GM19193 (cell line): ENCODE measurements around the gene WNT3A.

Experiments used
- POLR2A ChIP-seq: IDR thresholded peaks from 4 replicates; pipeline ENCODE4 v1.6.1; 2011; ENCODE audit not compliant: insufficient read depth, insufficient read length; ENCODE audit errors: extremely low read depth

WNT3A gene

GRCh38 chr1:228065543-228066347 is 58.9 kb downstream of the WNT3A start:
- no peak for TF ChIP-seq POLR2A

GRCh38 chr1:228066416-228066815 is 59.6 kb downstream of the WNT3A start:
- TF ChIP-seq POLR2A: no peak

- no peak for TF ChIP-seq POLR2A
These were observed 60.3 kb downstream of the WNT3A start for GRCh38 chr1:228066891-228067654.

GRCh38 chr1:228068359-228068758 is 61.6 kb downstream of the WNT3A start:
- no peak for TF ChIP-seq POLR2A

- TF ChIP-seq POLR2A: no peak
These were observed 63.4 kb downstream of the WNT3A start for GRCh38 chr1:228070173-228070572.

GRCh38 chr1:228070851-228071250 is 64.1 kb downstream of the WNT3A start:
- TF ChIP-seq POLR2A: no peak

- no peak for TF ChIP-seq POLR2A
These were observed 65.2 kb downstream of the WNT3A start for GRCh38 chr1:228071839-228072657.

GRCh38 chr1:228072658-228073043 is 65.9 kb downstream of the WNT3A start:
- TF ChIP-seq POLR2A: no peak

- TF ChIP-seq POLR2A: no peak
These were observed 66.5 kb downstream of the WNT3A start for GRCh38 chr1:228073061-228073856.

GRCh38 chr1:228073857-228074545 is 67.2 kb downstream of the WNT3A start:
- TF ChIP-seq POLR2A: no peak

- TF ChIP-seq POLR2A: no peak
These were observed 68.3 kb downstream of the WNT3A start for GRCh38 chr1:228074954-228075730.

GRCh38 chr1:228075801-228076271 is 69.0 kb downstream of the WNT3A start:
- TF ChIP-seq POLR2A: no peak
